GM21825 (cell line): ENCODE results near the gene MYO1E.
A peak's percentile ranks its signal among the peaks of the same experiment; 100 is the strongest.

ENCODE experiments used
- ATAC-seq: cut with Tn5 transposase; IDR thresholded peaks from one replicate; pipeline ENCODE4 v1.9.1; 2021; ENCODE audit warnings: mild to moderate bottlenecking, moderate library complexity; ENCODE audit not compliant: unreplicated experiment

Gene MYO1E

GRCh38 chr15:59268852-59269407, 103.7 kb downstream of the MYO1E start:
- ATAC-seq: no peak

DNA sequence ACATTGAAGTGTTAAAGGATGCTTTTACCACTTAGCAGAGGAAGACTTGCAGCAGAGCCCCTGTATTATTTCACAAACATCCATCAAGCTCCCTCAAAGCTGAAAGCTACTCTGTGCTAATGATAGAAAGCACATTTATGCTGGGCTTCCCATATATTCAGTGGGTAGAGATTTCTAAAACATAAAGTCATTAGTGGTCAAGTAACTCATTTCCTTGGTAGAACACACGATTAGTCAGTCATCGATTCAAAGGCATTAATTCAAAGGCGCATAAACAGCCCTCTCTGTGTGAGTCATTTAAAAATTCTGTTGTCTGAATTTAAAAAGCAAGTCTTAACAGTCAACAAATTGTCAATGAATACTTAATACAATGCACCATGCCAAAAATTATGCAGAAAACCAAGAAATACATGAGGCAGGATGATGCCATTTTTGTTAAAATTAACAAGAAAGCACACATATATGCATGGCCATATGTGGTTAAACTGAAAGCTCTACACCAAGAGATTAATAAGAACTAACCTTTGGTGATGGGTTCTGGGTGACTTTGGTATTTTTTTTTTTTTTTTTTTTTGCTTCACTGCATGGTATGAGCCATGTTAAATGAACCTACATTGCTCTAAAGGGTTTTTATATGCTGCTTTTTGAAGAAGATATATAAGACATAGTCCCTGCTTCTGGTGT, 104.4 kb downstream of the MYO1E start:
- ATAC-seq: no peak

DNA sequence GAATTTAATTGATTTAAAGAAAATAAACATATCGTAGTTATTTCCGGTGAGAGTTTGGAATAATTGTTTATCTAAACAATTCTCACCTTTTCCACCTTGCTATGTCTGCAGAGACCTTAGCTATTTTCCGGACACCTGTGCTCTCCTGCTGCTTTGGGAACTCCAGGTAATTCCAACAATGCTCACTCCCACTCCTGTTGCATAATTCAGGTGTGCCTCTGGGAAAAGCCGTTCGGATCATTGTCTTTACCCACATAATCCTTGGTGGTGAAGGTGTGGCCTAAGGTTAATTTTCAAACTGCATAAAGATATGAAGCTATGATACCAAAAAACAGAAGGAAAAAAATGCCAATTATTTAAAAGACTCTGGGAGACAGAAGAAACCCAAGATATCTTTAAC, 106.6 kb downstream of the MYO1E start:
- ATAC-seq: no peak

DNA sequence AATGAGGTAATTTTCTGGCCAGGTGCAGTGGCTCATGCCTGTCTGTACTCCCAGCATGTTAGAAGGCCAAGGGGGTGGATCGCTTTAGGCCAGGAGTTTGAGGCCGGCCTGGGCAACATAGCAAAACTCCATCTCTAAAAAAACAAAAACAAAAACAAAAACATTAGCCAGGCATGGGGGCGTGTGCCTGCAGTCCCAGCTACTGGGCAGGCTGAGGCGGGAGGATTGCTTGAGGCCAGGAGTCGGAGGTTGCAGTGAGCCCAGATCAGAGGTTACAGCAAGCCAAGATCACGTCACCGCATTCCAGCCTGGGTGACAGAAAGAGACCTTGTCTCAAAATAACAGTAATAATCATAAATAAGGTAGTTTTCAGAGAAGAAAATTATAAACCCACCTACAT, 110.4 kb downstream of the MYO1E start:
- ATAC-seq: no peak

- ATAC-seq: no peak
Measured at GRCh38 chr15:59260090-59260489, 112.6 kb downstream of the MYO1E start.

GRCh38 chr15:59259137-59259943, 113.3 kb downstream of the MYO1E start:
- no peak for ATAC-seq

DNA sequence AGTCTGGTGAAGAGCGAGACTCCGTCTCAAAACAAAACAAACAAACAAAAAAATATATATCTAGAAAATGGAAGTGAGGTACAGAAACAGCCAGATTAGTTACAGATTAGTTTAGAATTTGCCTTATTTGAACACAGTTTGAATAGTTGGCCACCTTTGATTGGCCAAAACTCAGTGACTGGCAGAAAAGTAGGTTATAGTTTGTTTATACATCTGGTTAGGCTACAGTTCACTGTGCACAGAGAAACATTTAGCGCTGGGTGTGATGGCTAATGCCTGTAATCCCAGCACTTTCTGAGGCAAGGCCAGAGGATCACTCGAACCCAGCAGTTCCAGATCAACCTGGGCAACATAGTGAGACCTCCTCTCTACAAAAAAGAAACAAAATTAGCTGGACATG, 114.4 kb downstream of the MYO1E start:
- ATAC-seq: no peak

DNA sequence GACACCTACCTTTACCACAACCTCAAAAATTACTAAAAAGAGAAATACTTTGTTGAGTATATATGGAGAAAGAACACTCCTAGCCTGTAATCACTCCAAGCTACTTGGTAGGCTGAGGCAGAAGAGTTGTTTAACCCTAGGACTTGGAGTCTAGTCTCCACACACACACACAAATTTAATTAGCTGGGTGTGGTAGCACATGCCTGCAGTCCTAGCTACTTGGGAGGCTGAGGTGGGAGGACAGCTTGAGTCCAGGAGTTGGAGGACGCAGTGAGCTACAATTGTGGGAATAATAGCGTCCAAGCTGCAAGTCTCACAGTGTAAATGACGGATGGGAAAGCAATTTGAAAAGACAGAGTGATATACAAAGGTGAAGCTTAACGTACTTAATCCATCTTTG, 115.5 kb downstream of the MYO1E start:
- no peak for ATAC-seq

DNA sequence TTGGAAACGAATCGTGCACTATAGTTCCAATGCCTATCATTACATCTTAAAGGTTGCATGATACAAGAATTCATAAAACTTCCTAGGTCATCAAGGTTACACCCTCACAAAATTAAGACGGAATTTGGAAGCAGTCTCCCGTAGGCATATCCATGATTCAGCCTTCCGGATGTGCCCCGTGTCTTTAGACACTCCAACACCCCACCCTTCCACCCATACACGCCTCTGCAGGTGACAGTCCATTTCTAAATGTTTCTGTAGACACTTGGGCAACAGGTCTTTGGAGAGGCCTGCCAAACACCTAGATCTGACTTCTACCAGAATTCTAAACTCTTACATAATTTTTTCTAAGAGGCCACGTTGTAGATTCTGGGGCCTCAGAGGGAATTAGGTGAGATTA, 116.2 kb downstream of the MYO1E start:
- no peak for ATAC-seq

GRCh38 chr15:59255680-59256336, 116.9 kb downstream of the MYO1E start:
- ATAC-seq: no peak

GRCh38 chr15:59252137-59252536, 120.5 kb downstream of the MYO1E start:
- ATAC-seq: no peak

- peak; percentile 47 for ATAC-seq
Measured at GRCh38 chr15:59251001-59251845, 121.4 kb downstream of the MYO1E start.

GRCh38 chr15:59250249-59250648, 122.4 kb downstream of the MYO1E start:
- no peak for ATAC-seq

GRCh38 chr15:59249816-59250215, 122.9 kb downstream of the MYO1E start:
- ATAC-seq: no peak

GRCh38 chr15:59247364-59247763, 125.3 kb downstream of the MYO1E start:
- no peak for ATAC-seq

DNA sequence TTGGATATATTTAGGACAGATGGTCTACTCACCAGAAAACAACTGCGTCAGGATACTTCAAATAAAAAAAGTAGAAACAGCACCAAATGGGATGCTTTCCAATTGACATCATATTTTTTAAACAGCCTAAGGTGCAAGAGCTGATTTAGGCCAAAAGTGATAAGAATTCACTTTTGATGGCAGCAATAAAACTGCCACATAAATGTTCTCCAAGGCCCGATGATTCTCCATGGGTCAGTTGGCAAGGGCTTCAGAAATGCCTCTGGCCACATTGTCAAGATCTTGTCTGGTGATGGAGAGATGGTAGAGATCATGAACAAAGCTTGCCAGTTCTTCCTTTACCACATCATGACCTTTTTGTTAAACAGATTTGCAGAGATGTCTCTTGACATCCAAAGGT, 127.1 kb downstream of the MYO1E start:
- ATAC-seq: no peak

DNA sequence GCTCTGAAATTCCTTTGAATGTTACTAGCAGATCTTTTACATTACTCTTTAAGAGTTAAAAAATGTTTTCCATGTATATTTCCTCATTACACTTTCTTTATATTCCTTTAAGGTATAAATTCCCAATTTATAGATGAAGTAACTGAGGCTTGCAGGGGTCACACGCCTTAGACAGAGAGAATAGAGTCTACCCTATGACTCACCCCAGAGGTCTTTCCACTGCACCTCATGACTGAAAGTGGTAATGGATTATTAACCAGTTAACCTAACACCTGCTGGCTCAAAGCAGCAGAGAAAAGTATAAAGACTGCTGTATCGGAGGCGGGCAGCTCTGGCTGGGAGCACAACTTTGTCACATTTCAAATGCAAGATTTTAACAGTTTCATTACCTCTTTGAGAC, 128.3 kb downstream of the MYO1E start:
- ATAC-seq: peak; percentile 78

DNA sequence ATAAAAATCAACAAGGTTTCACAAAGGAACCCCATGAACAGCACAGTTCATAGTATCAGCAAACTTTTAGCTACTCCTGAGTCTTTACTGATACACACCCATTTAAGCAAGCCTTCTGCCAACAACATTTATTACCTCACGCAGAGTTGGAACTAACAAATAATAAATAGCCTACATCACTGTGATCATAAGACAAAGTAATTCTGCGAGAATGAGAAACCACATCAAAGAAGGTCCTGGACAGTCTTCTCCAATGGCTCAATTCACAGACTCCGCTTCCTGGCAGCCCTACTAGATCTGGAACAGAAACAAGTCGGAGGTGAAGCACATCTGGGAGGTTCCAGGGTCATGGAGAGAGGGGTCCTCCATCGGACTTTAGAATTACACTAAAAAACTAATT, 129.0 kb downstream of the MYO1E start:
- ATAC-seq: no peak

DNA sequence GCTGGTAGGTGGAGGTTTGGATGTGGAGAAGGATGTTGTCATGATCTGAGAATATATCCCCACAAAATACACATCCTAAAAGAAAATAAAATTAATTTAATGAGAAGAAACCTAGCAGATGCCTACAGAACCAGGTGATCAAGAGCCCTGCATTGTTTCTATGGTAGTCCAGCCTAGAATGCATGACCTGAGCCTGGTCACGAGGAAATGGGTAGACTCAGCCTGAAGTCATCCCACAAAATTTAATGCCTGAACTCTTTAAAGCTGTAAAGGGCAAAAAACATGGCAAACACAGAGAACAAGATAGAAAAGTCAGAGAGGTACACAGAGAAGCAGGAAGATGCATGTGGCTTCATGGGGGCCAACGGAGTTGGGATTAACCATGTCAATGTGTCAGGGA, 130.0 kb downstream of the MYO1E start:
- no peak for ATAC-seq

DNA sequence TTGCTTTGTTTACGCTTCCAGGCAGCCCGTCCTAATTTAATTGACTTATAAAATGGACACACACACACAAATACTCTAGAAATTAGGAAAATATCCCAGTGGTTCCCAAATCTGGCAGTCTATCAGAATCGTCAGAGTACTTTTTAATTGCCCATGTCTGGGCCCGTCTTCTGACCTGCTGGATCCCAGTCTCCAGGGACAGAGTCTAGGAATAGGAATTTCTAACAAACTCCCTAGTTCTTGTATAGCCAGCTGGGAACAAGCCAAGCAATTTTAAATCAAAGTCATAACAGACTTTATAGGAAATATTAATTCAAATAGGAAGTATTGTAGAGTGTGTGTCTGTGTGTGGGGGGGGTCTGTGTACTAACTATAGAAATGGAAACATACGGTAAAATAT, 132.6 kb downstream of the MYO1E start:
- no peak for ATAC-seq

- peak; percentile 55 for ATAC-seq
Measured at GRCh38 chr15:59237924-59238331, 134.7 kb downstream of the MYO1E start.
